Thoracic aorta (tissue), 2 donors: Measurements from ENCODE around the gene SETSIP. TPM values are rescaled to one million over a fixed set of nuclear protein-coding genes. Genes with fewer than 3 reads are reported as not detected.

Experiments
- ATAC-seq: fragments of 150-250 bp; one replicate; pipeline ENCODE4 v1.8.0; 2017; ENCODE audit warnings: low read depth; ENCODE audit not compliant: insufficient number of reproducible peaks, low FRiP score
- DNase-seq: peaks from one replicate; pipeline ENCODE4 v3.0.0-alpha.2; 2020; ENCODE audit warnings: low spot score
- H3K27ac ChIP-seq, 2 donors: fragments of 200-600 bp; sonication (generic); 1 replicate in 1 of 2; 2 replicates in 1 of 2; pipeline ENCODE4 v1.5.1; 2016; ENCODE audit warnings: mild to moderate bottlenecking in 2 of 2, moderate library complexity in 2 of 2
- H3K27me3 ChIP-seq: fragments of 200-600 bp; sonication (generic); replicated peaks from 2 replicates; pipeline ENCODE4 v1.6.0; 2016; ENCODE audit warnings: mild to moderate bottlenecking; ENCODE audit not compliant: insufficient read depth
- H3K36me3 ChIP-seq: fragments of 200-600 bp; sonication (generic); one replicate; pipeline ENCODE4 v1.5.1; 2016
- H3K4me1 ChIP-seq, 2 donors: fragments of 200-600 bp; sonication (generic); 1 replicate in 1 of 2; 2 replicates in 1 of 2; pipeline versions ENCODE4 v1.5.1 to v1.6.0; 2016; ENCODE audit warnings: low read depth in 2 of 2, mild to moderate bottlenecking in 1 of 2; ENCODE audit not compliant: control insufficient read depth in 1 of 2
- H3K4me3 ChIP-seq: fragments of 200-600 bp; sonication (generic); 2 replicates; pipeline ENCODE4 v1.5.1; 2016; ENCODE audit warnings: mild to moderate bottlenecking
- H3K9me3 ChIP-seq: fragments of 200-600 bp; sonication (generic); 2 replicates; pipeline ENCODE4 v1.5.1; 2016
- total RNA-seq, 2 donors: library from RNA; depleted of rRNA; stranded (reverse); fragments of >200 nt; gene quantifications; one replicate each; pipeline versions ENCODE4 v1.1.0 to v1.2.3, GENCODE V29; 2016
- TF ChIP-seq, protein P1 (sequence below): fragments of 200-600 bp; sonication (generic); IDR thresholded peaks from one replicate; pipeline ENCODE4 v1.5.1; 2019; ENCODE audit warnings: antibody characterized with exemption

The SETSIP gene
- total RNA-seq, 2 donors from 2014 or later = not detected

DNA sequence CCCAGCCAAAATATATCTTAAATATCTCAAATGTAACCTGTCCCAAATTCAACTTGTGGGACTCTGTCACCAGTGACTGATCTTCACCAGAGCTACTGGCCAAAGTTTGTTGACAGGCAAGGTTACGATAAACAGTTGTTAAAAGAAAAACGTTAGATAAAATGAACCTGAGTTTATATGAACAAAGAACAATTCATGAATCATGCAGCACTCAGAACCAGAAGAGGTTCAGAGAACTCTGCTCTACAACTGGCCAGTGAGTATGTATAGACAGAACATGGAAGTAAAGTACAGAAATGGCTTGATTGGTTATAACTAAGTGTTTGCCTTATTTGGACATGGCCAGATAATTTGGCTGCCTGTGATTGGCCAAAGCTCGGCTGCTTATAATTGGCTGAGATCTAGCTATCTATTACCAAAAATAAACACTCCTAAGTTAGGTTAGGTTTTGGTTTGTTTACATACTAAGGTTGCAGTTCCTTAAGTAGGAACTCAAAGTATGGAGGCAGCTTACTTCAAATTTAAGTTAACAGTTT lies 30.4 kb upstream of the SETSIP start:
- H3K36me3 ChIP-seq = no peaks in the 10 kb centered on the region
- no peaks in the 10 kb centered on the region for H3K4me1 ChIP-seq
- TF ChIP-seq, protein P1, sequence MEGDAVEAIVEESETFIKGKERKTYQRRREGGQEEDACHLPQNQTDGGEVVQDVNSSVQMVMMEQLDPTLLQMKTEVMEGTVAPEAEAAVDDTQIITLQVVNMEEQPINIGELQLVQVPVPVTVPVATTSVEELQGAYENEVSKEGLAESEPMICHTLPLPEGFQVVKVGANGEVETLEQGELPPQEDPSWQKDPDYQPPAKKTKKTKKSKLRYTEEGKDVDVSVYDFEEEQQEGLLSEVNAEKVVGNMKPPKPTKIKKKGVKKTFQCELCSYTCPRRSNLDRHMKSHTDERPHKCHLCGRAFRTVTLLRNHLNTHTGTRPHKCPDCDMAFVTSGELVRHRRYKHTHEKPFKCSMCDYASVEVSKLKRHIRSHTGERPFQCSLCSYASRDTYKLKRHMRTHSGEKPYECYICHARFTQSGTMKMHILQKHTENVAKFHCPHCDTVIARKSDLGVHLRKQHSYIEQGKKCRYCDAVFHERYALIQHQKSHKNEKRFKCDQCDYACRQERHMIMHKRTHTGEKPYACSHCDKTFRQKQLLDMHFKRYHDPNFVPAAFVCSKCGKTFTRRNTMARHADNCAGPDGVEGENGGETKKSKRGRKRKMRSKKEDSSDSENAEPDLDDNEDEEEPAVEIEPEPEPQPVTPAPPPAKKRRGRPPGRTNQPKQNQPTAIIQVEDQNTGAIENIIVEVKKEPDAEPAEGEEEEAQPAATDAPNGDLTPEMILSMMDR = no peak
- no peak overlapping the region for H3K4me3 ChIP-seq
- DNase-seq (no peak), ATAC-seq (no peak)
- no peaks in the 10 kb centered on the region for H3K27me3 ChIP-seq
- H3K27ac ChIP-seq = no peak overlapping the region
- no peaks in the 10 kb centered on the region for H3K9me3 ChIP-seq

DNA sequence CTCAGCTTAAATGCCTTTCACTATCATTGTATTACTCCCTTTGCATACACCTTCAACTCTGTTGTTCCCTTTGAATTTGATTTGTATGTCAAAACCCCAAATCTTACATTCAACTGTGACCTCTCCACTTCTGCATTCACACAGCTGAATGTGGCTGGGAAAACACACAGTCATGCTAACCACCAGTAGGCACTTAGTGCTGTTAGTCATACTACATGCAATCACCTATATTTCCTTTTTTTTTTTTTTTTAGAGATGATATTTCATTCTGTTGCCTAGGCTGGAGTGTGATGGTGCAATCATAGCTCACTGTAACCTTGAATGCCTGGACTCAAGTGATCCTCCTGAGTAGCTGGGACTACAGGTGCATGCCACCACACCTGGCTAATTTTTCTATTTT lies 21.1 kb upstream of the SETSIP start:
- DNase-seq (no peak), ATAC-seq (no peak)
- TF ChIP-seq, protein P1 = no peak
- H3K27ac ChIP-seq = no peak overlapping the region
- H3K4me3 ChIP-seq = no peak overlapping the region
- H3K4me1 ChIP-seq = no peaks in the 10 kb centered on the region
- H3K27me3 ChIP-seq = no peaks in the 10 kb centered on the region
- H3K9me3 ChIP-seq = no peaks in the 10 kb centered on the region
- no peaks in the 10 kb centered on the region for H3K36me3 ChIP-seq

DNA sequence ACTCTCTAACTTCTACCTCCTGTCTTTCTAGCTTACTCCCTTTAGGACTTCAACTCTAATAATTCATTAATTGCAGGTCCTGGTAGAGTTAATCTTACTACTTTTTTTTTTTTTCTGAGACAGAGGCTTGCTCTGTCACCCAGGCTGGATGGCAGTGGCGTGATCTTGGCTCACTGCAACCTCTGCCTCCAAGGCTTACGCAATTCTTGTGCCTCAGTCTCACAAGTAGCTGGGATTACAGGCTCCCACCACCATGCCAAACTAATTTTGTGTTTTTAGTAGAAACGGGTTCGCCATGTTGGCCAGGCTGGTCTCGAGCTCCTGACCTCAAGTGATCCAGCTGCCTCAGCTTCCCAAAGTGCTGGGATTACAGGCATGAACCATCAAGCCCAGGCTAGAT lies 20.7 kb upstream of the SETSIP start:
- H3K4me1 ChIP-seq = no peaks in the 10 kb centered on the region
- DNase-seq = no peak

DNA sequence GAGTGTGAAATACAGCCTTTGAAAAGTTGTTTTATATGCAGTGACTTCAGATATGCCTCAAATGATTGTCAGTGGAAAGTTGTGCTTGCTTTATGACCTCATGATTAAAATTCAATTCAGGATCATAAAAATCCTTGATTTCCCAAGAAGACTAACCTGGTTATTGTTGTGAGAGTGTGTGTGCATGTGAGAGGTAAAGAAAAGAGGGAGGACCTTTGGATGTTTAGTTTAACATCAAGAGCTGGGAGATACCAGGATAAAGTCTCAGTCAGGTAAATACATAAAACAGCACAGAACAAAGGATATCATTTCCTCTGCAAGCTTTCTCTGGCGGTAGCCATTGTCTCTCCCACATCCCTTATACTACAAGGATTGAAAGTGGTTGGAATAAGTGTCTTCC lies 19.4 kb upstream of the SETSIP start:
- H3K27me3 ChIP-seq = no peaks in the 10 kb centered on the region
- H3K4me1 ChIP-seq = no peaks in the 10 kb centered on the region
- H3K9me3 ChIP-seq = no peaks in the 10 kb centered on the region
- TF ChIP-seq, protein P1 = no peak
- H3K27ac ChIP-seq = no peak overlapping the region
- DNase-seq (no peak), ATAC-seq (no peak)
- H3K36me3 ChIP-seq = no peaks in the 10 kb centered on the region
- H3K4me3 ChIP-seq = no peak overlapping the region

More for the DNA sequence above, 20.7 kb upstream of the SETSIP start:
- Histone ChIP-seq H3K36me3 (no peaks in the 10 kb centered on the region), H3K9me3 (no peaks in the 10 kb centered on the region), H3K27ac (no peak overlapping the region), H3K4me3 (no peak overlapping the region), H3K27me3 (no peaks in the 10 kb centered on the region)
- TF ChIP-seq, protein P1 = no peak
- ATAC-seq = no peak

DNA sequence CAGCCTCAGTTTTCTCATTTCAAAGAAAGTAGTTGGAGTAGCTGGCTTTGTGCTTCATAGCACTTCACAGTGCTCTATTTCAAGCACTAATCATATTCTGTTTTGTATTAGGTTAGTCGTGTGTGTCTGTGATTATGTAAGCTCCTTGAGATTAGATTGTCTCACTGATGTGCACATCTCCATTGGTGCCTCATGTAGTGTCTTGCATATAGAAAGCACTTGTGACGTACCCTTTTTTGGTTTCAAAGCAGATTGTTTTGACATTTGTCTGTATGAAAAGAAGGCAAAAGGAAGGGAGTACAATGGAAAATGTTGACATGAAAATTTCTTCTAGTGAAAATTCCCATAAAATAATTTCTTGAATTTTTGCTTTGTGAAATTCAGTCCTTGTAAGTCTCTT lies 18.9 kb upstream of the SETSIP start:
- Histone ChIP-seq H3K9me3 (no peaks in the 10 kb centered on the region), H3K27me3 (no peaks in the 10 kb centered on the region), H3K4me3 (no peak overlapping the region), H3K36me3 (no peaks in the 10 kb centered on the region), H3K4me1 (no peaks in the 10 kb centered on the region), H3K27ac (no peak overlapping the region)
- TF ChIP-seq, protein P1 = no peak
- no peak for DNase-seq
- no peak for ATAC-seq
